ENCODE data around the gene ANKRD9.

Gene ANKRD9

DNA sequence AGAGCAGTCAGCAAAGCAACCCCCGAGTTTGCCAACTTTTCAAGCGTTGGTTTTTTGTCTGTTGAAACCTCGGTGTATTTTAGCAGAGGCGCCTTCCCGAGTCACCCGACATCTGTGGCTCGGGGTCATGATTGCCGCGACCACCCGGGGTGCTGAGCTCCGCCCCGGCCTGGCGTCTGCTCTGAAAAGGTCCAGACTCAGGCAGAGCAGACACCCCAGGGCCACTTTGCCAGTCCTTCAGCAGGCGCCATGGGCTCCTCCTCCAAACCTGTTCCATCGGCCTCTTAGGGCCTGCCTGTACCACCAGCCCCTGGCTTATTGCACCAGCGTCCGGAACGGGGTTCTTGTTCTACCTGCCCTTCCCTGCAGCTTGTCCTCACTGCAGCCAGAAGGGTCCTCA lies 19.1 kb downstream of the ANKRD9 start:
- TF ChIP-seq ZNF70 (CRISPR knock-in tag; IDR thresholded peaks at IDR 0.05) (no peak), ZNF565 (CRISPR knock-in tag; conservative IDR thresholded peaks at IDR 0.05; ENCODE audit: low read depth) (no peak), ZFP3 (CRISPR knock-in tag; IDR thresholded peaks at IDR 0.05) (no peak)
- TF ChIP-seq, protein P1, sequence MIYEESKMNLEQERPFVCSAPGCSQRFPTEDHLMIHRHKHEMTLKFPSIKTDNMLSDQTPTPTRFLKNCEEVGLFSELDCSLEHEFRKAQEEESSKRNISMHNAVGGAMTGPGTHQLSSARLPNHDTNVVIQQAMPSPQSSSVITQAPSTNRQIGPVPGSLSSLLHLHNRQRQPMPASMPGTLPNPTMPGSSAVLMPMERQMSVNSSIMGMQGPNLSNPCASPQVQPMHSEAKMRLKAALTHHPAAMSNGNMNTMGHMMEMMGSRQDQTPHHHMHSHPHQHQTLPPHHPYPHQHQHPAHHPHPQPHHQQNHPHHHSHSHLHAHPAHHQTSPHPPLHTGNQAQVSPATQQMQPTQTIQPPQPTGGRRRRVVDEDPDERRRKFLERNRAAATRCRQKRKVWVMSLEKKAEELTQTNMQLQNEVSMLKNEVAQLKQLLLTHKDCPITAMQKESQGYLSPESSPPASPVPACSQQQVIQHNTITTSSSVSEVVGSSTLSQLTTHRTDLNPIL (CRISPR knock-in tag; IDR thresholded peaks at IDR 0.05; ENCODE audit: low read depth), result no peak
- no peak for ATAC-seq

DNA sequence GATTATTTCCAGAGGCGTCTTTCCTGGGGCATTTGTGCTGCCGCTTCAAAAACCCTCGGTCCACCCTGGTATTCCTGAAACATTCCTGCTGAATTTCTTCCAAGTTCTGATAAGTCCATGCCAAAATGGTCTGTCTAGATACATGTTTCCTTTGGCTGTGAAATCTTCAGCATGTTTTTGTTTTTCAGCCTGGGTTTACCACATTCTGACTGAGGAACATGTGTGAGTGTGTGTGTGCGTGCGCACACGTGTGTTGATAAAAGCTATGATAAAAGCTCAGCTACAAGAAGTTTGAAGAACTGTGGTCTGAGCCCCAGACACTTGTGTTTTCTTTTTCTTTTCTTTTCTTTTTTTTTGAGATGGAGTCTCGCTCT lies 22.4 kb downstream of the ANKRD9 start:
- no peak for TF ChIP-seq CSDC2 (CRISPR knock-in tag; IDR thresholded peaks at IDR 0.05)
- TF ChIP-seq PPARA (CRISPR knock-in tag; IDR thresholded peaks at IDR 0.05; ENCODE audit: borderline replicate concordance), result no peak
- no peak for TF ChIP-seq ZFP3 (CRISPR knock-in tag; IDR thresholded peaks at IDR 0.05)
- TF ChIP-seq RARB (CRISPR knock-in tag; IDR thresholded peaks at IDR 0.05), result no peak
- no peak for TF ChIP-seq ESRRG (CRISPR knock-in tag; IDR thresholded peaks at IDR 0.05)
- TF ChIP-seq, protein P2, sequence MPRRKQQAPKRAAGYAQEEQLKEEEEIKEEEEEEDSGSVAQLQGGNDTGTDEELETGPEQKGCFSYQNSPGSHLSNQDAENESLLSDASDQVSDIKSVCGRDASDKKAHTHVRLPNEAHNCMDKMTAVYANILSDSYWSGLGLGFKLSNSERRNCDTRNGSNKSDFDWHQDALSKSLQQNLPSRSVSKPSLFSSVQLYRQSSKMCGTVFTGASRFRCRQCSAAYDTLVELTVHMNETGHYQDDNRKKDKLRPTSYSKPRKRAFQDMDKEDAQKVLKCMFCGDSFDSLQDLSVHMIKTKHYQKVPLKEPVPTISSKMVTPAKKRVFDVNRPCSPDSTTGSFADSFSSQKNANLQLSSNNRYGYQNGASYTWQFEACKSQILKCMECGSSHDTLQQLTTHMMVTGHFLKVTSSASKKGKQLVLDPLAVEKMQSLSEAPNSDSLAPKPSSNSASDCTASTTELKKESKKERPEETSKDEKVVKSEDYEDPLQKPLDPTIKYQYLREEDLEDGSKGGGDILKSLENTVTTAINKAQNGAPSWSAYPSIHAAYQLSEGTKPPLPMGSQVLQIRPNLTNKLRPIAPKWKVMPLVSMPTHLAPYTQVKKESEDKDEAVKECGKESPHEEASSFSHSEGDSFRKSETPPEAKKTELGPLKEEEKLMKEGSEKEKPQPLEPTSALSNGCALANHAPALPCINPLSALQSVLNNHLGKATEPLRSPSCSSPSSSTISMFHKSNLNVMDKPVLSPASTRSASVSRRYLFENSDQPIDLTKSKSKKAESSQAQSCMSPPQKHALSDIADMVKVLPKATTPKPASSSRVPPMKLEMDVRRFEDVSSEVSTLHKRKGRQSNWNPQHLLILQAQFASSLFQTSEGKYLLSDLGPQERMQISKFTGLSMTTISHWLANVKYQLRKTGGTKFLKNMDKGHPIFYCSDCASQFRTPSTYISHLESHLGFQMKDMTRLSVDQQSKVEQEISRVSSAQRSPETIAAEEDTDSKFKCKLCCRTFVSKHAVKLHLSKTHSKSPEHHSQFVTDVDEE (CRISPR knock-in tag; IDR thresholded peaks at IDR 0.05), result no peak
- no peak for TF ChIP-seq SNAI2 (CRISPR knock-in tag; IDR thresholded peaks at IDR 0.05)
- no peak for TF ChIP-seq TOX (CRISPR knock-in tag; IDR thresholded peaks at IDR 0.05; ENCODE audit: borderline replicate concordance)
- no peak for TF ChIP-seq BACH2 (CRISPR knock-in tag; IDR thresholded peaks at IDR 0.05; ENCODE audit: borderline replicate concordance)
- TF ChIP-seq, protein P3, sequence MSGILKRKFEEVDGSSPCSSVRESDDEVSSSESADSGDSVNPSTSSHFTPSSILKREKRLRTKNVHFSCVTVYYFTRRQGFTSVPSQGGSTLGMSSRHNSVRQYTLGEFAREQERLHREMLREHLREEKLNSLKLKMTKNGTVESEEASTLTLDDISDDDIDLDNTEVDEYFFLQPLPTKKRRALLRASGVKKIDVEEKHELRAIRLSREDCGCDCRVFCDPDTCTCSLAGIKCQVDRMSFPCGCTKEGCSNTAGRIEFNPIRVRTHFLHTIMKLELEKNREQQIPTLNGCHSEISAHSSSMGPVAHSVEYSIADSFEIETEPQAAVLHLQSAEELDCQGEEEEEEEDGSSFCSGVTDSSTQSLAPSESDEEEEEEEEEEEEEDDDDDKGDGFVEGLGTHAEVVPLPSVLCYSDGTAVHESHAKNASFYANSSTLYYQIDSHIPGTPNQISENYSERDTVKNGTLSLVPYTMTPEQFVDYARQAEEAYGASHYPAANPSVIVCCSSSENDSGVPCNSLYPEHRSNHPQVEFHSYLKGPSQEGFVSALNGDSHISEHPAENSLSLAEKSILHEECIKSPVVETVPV (CRISPR knock-in tag; IDR thresholded peaks at IDR 0.05), result no peak
- no peak for TF ChIP-seq GLIS3 (CRISPR knock-in tag; IDR thresholded peaks at IDR 0.05)
- TF ChIP-seq OSR1 (CRISPR knock-in tag; IDR thresholded peaks at IDR 0.05), result no peak
- no peak for ATAC-seq

DNA sequence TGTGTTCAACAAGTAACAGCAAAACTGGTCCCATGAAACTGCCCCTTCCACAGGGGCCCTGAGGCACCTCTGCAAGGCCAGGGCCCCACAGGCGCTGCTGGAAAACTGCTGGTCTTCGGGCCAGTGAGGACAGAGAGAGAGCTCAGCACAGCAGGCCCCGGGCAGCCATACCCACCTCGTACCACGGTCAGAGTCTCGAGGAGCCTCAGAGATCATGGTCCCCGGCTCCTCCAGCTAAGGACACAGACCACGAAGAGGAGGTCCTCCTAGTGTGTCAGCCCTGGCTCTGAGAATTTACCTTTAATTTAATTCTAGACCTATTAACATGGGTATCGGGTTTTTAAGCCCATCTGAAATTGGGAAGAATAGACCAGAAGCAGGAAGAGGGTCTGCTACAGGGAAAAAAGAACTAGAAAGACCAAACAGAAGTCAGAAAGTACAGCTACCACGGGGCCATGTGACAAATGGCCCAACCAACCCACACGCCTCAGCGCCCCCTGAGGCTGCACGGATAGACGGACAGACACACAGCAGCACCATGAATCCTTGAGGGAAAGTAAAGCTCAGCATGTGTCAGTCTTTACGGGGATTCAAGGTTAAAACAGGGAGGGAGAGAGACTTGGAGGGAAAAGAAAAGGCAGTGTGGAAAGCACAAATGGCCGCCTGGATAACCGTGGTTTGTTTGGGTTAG lies 22.9 kb downstream of the ANKRD9 start:
- TF ChIP-seq, protein P2 (CRISPR knock-in tag; IDR thresholded peaks at IDR 0.05), result no peak
- no peak for TF ChIP-seq ZFP30 (CRISPR knock-in tag; IDR thresholded peaks at IDR 0.05)
- no peak for ATAC-seq

DNA sequence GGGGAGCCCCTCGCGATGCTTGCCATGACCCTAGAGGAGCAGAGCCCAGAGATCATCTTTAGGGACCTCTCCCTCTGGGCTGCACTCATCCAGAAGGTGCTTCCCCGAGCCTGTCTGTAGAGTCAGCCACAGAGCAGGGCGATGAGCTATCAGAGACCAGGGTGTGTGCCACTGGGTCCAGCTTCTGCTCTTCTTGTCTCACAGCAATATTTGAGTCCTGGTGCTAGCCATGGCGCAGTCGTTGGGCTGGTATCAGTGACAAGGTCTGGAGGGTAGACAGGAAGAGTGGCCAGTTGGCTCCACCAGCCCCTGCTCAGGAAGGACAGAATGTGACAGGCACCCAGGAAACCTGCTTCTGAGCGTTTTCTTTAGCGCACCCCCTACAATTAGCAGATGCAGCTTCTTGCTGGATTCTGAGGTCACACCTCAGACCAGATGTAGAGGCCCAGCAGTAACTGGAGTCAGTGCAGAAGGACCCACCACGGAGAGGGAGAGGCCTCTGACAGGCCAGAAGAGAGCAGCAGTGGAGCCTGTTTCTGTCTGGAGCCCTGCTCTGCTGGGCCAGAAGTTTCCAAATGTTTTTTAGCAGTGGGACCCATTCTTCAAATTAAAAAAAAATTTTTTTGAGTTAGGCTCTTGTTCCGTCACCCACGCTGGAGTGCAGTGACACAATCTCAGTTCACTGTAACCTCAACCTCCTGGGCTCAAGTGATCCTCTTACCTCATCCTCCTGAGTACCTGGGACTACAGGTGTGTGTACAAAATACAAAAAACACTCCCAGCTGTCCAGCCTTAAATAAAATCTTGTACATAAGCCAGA lies 23.7 kb downstream of the ANKRD9 start:
- ATAC-seq, result no peak
- no peak for TF ChIP-seq ZFP3 (CRISPR knock-in tag; IDR thresholded peaks at IDR 0.05)
- TF ChIP-seq ZNF70 (CRISPR knock-in tag; IDR thresholded peaks at IDR 0.05), result no peak
- TF ChIP-seq, protein P1 (CRISPR knock-in tag; IDR thresholded peaks at IDR 0.05; ENCODE audit: low read depth), result no peak
- TF ChIP-seq, protein P2 (CRISPR knock-in tag; IDR thresholded peaks at IDR 0.05), result no peak
- TF ChIP-seq, protein P4, sequence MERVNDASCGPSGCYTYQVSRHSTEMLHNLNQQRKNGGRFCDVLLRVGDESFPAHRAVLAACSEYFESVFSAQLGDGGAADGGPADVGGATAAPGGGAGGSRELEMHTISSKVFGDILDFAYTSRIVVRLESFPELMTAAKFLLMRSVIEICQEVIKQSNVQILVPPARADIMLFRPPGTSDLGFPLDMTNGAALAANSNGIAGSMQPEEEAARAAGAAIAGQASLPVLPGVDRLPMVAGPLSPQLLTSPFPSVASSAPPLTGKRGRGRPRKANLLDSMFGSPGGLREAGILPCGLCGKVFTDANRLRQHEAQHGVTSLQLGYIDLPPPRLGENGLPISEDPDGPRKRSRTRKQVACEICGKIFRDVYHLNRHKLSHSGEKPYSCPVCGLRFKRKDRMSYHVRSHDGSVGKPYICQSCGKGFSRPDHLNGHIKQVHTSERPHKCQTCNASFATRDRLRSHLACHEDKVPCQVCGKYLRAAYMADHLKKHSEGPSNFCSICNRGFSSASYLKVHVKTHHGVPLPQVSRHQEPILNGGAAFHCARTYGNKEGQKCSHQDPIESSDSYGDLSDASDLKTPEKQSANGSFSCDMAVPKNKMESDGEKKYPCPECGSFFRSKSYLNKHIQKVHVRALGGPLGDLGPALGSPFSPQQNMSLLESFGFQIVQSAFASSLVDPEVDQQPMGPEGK (CRISPR knock-in tag; IDR thresholded peaks at IDR 0.05; ENCODE audit: borderline replicate concordance), result no peak
- no peak for TF ChIP-seq SNAI2 (CRISPR knock-in tag; IDR thresholded peaks at IDR 0.05)
- TF ChIP-seq RARB (CRISPR knock-in tag; IDR thresholded peaks at IDR 0.05), result no peak
- TF ChIP-seq CSDC2 (CRISPR knock-in tag; IDR thresholded peaks at IDR 0.05), result no peak
- no peak for TF ChIP-seq ZC3H10 (CRISPR knock-in tag; IDR thresholded peaks at IDR 0.05)
- TF ChIP-seq PPARA (CRISPR knock-in tag; IDR thresholded peaks at IDR 0.05; ENCODE audit: borderline replicate concordance), result no peak
- no peak for TF ChIP-seq ESRRG (CRISPR knock-in tag; IDR thresholded peaks at IDR 0.05)
